ENCODE data around the gene WFDC1.

The WFDC1 gene

DNA sequence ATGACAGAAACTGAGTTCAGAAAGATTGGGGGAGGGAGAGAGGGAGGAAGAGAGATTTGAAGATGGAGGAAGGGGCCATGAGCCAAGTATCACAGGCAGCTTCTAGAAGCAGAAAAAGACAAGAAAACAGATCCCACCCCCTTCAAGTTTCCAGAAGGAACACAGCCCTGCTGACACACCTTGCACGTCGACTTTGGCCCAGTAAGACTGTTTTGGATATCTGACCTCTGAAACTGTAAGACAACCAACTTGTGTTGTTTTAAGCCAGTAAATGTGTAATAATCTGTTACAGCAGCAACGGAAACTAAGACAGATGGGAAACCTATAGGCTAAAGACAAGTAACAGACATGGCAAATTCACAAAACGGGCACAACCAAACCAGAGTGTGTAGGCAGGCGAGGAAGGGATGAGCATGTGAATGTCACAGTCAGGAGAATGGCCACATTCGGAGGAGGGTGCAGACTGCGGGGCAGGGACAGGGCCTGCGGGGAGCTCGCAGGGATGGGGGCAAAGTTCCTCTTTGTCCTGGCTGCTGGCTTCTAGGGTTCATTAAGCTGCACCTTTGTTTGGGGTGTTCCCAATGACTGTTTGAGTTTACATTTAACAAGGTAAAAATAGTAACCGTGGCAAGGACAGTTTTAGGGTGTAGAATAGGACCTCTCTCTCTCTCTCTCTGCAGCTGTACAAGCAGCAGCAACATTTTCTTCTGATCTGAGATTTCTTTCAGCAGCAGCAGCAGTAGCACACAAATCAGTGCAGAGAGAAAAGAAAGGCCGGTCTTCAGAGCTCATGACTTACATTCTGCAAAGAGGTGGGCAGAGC, 55.4 kb downstream of the WFDC1 start:
- TF ChIP-seq, protein P1, sequence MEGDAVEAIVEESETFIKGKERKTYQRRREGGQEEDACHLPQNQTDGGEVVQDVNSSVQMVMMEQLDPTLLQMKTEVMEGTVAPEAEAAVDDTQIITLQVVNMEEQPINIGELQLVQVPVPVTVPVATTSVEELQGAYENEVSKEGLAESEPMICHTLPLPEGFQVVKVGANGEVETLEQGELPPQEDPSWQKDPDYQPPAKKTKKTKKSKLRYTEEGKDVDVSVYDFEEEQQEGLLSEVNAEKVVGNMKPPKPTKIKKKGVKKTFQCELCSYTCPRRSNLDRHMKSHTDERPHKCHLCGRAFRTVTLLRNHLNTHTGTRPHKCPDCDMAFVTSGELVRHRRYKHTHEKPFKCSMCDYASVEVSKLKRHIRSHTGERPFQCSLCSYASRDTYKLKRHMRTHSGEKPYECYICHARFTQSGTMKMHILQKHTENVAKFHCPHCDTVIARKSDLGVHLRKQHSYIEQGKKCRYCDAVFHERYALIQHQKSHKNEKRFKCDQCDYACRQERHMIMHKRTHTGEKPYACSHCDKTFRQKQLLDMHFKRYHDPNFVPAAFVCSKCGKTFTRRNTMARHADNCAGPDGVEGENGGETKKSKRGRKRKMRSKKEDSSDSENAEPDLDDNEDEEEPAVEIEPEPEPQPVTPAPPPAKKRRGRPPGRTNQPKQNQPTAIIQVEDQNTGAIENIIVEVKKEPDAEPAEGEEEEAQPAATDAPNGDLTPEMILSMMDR (conservative IDR thresholded peaks at IDR 0.05; ENCODE audit: low read depth, low read length): no peak
- no peak overlapping the region for H3K4me3 ChIP-seq (ENCODE audit: low read depth, low read length)
- DNase-seq (ENCODE audit: low read depth): no peak

DNA sequence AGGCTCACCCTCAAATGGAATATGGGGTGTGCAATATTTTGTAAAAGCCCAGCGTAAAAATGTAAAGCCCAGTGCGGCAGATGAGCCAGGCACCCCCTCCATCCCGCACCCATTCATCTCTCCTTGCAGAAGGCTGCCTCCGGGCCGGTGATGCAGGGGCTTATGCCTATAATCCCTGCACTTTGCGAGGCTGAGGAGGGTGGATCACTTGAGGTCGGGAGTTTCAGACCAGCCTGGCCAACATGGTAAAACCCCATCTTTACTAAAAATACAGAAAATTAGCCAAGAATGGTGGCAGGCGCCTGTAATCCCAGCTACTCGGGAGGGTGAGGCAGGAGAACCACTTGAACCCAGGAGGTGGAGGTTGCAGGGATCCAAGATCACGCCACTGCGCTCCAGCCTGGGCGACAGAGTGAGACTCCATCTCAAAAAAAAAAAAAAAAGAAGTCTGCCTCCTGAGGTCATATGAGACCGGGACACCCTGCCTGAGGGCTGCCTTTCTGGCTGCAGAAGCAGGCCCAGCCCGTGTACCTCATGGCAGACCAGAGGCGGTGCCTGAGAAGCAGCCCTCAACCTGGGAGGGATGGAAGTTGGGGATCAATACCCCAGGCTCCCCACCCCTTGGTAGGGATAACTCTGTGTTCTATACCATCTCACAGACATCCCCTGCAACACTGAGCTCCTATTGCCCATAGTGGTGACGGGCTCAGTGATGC, 56.2 kb downstream of the WFDC1 start:
- TF ChIP-seq, protein P1 (conservative IDR thresholded peaks at IDR 0.05; ENCODE audit: low read depth, low read length): no peak
- no peak overlapping the region for H3K4me3 ChIP-seq (ENCODE audit: low read depth, low read length)
- no peak for DNase-seq (ENCODE audit: low read depth)

DNA sequence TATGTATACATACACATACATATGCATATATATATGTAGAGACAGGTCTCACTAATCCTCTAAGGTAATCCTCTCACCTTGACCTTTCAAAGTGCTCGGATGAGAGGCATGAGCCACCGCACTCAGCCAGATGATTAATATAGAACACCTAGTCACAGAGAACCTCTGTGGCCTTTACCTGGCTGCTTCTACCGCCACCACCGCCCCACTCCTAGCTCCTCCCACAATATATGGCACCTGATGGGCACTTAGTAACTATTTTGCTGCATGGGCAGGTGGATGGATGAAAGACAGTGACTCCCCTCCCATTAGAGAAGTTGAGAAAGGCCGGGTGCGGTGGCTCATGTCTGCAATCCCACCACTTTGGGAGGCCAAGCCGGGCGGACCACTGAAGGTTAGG, 57.0 kb downstream of the WFDC1 start:
- DNase-seq (ENCODE audit: low read depth): no peak
- TF ChIP-seq, protein P1 (conservative IDR thresholded peaks at IDR 0.05; ENCODE audit: low read depth, low read length): no peak
- no peak overlapping the region for H3K4me3 ChIP-seq (ENCODE audit: low read depth, low read length)

DNA sequence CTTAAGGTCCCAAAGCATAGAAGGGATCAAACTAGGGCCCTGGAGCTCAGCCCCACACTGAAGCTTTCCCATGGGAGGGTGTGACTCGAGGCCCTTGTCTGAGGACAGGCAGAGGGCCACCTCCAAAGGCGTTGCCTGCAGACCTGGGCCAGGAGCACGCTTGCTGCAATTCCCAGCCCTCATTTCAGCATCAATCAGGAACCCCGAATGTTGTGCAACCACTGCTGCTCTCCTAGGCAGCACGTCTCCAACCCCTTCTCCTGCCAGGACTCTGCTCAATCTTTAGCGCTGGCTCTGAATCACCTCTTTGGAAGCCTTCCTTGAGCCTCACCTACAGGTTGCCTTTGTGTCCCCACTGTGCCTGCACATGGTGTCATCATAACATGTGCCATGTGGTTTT, 59.6 kb downstream of the WFDC1 start:
- TF ChIP-seq, protein P1 (conservative IDR thresholded peaks at IDR 0.05; ENCODE audit: low read depth, low read length): no peak
- DNase-seq (ENCODE audit: low read depth): no peak
- H3K4me3 ChIP-seq (ENCODE audit: low read depth, low read length): no peak overlapping the region

DNA sequence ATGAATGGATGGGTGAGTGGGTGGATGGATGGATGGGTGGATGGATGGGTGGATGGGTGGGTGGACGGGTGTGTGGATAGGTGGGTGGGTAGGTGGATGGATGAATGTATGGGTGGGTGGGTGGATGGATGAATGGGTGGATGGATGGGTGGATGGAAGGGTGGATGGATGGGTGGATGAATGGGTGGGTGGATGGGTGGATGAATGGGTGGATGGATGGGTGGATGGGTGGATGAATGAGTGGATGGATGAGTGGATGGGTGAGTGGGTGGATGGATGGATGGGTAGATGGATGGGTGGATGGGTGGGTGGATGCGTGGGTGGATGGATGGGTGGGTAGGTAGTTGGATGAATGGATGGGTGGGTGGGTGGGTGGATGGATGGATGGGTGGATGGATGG, 60.5 kb downstream of the WFDC1 start:
- TF ChIP-seq, protein P1 (conservative IDR thresholded peaks at IDR 0.05; ENCODE audit: low read depth, low read length): no peak
- H3K4me3 ChIP-seq (ENCODE audit: low read depth, low read length): no peak overlapping the region
- DNase-seq (ENCODE audit: low read depth): no peak

DNA sequence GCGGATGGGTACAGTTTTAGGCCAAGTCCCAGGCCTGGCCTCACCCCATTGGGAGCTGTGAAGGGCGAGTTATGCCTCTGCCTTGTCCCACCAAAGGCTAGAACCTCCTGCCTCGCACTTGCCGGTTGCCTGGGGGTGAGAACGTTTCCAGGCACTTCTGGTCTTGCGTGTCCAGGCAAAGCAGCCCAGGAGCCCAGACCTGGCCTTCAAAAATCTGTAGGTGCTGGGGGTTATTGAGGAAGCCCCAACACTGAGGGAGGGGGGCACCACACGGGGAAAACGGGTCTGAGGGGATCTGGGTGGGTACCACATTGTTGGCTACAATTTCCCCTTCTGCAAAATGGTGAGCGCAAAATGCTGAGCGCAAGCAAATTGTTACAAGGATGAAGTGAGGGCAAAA, 61.5 kb downstream of the WFDC1 start:
- no peak overlapping the region for H3K4me3 ChIP-seq (ENCODE audit: low read depth, low read length)
- no peak for DNase-seq (ENCODE audit: low read depth)
- TF ChIP-seq, protein P1 (conservative IDR thresholded peaks at IDR 0.05; ENCODE audit: low read depth, low read length): no peak
